Epidermal melanocyte (primary cell): ENCODE data around the gene PKP4.

Experiments
- DNase-seq: peaks from one replicate; pipeline ENCODE4 v3.0.0; 2011; ENCODE audit warnings: low spot score; ENCODE audit not compliant: insufficient read length

Gene PKP4

GRCh38 chr2:158583923-158584322 is 127.2 kb downstream of the PKP4 start:
- DNase-seq: no peak

- no peak for DNase-seq
These were observed 129.7 kb downstream of the PKP4 start for GRCh38 chr2:158586491-158586890.

GRCh38 chr2:158589303-158589702 is 132.6 kb downstream of the PKP4 start:
- DNase-seq: no peak

- DNase-seq: no peak
These were observed 142.2 kb downstream of the PKP4 start for GRCh38 chr2:158598862-158599517.

GRCh38 chr2:158599609-158600008 is 142.9 kb downstream of the PKP4 start:
- DNase-seq: no peak

GRCh38 chr2:158600155-158600802 is 143.5 kb downstream of the PKP4 start:
- DNase-seq: no peak

GRCh38 chr2:158602027-158602426 is 145.3 kb downstream of the PKP4 start:
- DNase-seq: no peak

GRCh38 chr2:158603205-158603604 is 146.5 kb downstream of the PKP4 start:
- DNase-seq: no peak

GRCh38 chr2:158603986-158604385 is 147.2 kb downstream of the PKP4 start:
- no peak for DNase-seq

GRCh38 chr2:158610059-158610458 is 153.3 kb downstream of the PKP4 start:
- DNase-seq: no peak

GRCh38 chr2:158616480-158617000 is 159.8 kb downstream of the PKP4 start:
- no peak for DNase-seq

- no peak for DNase-seq
These were observed 162.2 kb downstream of the PKP4 start for GRCh38 chr2:158618891-158619490.

- DNase-seq: no peak
These were observed 162.7 kb downstream of the PKP4 start for GRCh38 chr2:158619496-158619895.

GRCh38 chr2:158620656-158621055 is 163.9 kb downstream of the PKP4 start:
- DNase-seq: no peak

GRCh38 chr2:158624071-158624667 is 167.4 kb downstream of the PKP4 start:
- no peak for DNase-seq

- no peak for DNase-seq
These were observed 168.2 kb downstream of the PKP4 start for GRCh38 chr2:158624961-158625360.

GRCh38 chr2:158629116-158629515 is 172.4 kb downstream of the PKP4 start:
- DNase-seq: no peak

GRCh38 chr2:158633261-158633660 is 176.5 kb downstream of the PKP4 start:
- DNase-seq: no peak

GRCh38 chr2:158634627-158635026 is 177.9 kb downstream of the PKP4 start:
- DNase-seq: no peak

GRCh38 chr2:158635961-158636601 is 179.3 kb downstream of the PKP4 start:
- no peak for DNase-seq

- no peak for DNase-seq
These were observed 180.6 kb downstream of the PKP4 start for GRCh38 chr2:158637357-158637756.

GRCh38 chr2:158644139-158644538 is 187.4 kb downstream of the PKP4 start:
- no peak for DNase-seq
